ENCODE measurements around the gene RPAIN.

RPAIN gene

DNA sequence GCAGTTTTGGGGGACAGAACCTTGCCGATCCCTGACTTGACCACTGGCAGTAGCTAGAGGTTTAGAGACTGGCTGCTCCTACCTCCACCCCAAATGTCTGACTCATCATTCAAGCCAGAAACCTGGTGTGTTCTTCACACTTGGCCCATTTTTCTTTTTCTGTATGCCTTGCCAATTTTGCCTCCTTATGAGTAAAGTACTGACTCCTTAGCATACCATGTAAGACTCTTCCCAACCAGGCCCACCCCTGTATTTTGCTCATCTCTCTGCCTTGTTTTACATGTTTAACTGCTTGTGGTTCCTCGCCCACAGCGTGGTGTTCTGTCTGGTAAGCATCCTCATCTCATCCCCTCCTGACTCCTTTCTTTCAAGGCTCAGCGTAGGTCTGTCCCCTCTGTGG, 38.4 kb upstream of the RPAIN start:
- TF ChIP-seq, protein P1, sequence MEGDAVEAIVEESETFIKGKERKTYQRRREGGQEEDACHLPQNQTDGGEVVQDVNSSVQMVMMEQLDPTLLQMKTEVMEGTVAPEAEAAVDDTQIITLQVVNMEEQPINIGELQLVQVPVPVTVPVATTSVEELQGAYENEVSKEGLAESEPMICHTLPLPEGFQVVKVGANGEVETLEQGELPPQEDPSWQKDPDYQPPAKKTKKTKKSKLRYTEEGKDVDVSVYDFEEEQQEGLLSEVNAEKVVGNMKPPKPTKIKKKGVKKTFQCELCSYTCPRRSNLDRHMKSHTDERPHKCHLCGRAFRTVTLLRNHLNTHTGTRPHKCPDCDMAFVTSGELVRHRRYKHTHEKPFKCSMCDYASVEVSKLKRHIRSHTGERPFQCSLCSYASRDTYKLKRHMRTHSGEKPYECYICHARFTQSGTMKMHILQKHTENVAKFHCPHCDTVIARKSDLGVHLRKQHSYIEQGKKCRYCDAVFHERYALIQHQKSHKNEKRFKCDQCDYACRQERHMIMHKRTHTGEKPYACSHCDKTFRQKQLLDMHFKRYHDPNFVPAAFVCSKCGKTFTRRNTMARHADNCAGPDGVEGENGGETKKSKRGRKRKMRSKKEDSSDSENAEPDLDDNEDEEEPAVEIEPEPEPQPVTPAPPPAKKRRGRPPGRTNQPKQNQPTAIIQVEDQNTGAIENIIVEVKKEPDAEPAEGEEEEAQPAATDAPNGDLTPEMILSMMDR (IDR thresholded peaks at IDR 0.05; ENCODE audit: low read depth, low read length, missing control alignments) = no peak
- DNase-seq (ENCODE audit: extremely low read depth, low read depth) = no peak
- H3K4me3 ChIP-seq (replicated peaks; ENCODE audit: low read depth, low read length) = no peak overlapping the region

DNA sequence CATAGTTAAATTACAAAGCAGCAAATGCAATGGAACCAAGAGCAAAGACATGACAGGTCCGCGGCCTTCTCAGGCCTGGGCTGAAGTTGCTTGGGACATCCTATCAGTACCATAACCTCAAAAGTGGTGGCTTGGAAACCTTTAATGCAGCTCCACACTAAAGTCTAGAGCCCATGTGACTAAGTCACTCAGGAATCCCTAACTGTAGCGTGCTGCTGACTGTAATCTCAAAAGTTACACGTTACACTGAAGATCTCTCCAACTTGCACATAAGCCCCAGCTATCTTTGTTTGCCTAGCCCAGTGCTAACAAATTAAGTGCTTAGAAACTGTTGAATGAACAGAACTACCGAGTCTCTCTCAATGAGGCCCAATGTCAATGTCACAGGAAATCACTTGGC, 28.3 kb upstream of the RPAIN start:
- no peak for DNase-seq (ENCODE audit: extremely low read depth, low read depth)
- TF ChIP-seq, protein P1 (IDR thresholded peaks at IDR 0.05; ENCODE audit: low read depth, low read length, missing control alignments) = no peak
- H3K4me3 ChIP-seq (replicated peaks; ENCODE audit: low read depth, low read length) = no peak overlapping the region

DNA sequence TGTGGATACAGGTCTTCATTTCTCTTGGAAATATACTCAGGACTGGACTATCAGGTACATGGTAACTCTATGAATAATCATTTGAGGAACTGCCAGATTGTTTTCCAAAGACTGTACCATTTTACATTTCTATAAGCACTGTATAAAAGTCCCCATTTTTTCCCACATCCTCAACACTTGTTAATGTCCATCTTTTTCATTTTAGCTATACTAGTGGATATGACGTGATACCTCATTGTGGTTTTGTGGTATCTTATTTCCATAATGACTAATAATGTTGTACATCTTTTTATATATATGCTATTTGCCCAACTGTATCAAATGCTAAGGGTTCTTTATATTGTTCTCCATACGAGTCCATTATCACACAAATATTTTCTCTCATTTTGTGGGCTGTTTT, 23.4 kb upstream of the RPAIN start:
- TF ChIP-seq, protein P1 (IDR thresholded peaks at IDR 0.05; ENCODE audit: low read depth, low read length, missing control alignments) = no peak
- no peak overlapping the region for H3K4me3 ChIP-seq (replicated peaks; ENCODE audit: low read depth, low read length)
- no peak for DNase-seq (ENCODE audit: extremely low read depth, low read depth)

DNA sequence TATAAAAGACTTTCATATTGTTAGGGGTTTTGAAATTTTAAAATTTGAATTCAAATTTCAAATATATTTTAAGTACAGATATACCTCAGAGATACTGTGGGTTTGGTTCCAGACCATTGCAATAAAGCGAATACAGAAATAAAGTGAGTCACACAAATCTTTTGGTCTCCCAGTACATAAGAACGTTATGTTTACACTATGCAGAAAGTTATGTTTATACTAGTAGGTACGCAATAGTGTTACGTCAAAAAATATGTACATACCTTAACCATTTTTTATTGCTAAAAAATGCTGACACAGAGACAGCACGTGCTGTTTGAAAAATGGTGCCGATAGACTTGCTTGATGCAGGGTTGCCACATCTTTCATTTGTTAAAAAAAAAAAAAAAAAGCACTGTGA, 20.2 kb upstream of the RPAIN start:
- H3K4me3 ChIP-seq (replicated peaks; ENCODE audit: low read depth, low read length) = no peak overlapping the region
- TF ChIP-seq, protein P1 (IDR thresholded peaks at IDR 0.05; ENCODE audit: low read depth, low read length, missing control alignments) = no peak
- DNase-seq (ENCODE audit: extremely low read depth, low read depth) = no peak

DNA sequence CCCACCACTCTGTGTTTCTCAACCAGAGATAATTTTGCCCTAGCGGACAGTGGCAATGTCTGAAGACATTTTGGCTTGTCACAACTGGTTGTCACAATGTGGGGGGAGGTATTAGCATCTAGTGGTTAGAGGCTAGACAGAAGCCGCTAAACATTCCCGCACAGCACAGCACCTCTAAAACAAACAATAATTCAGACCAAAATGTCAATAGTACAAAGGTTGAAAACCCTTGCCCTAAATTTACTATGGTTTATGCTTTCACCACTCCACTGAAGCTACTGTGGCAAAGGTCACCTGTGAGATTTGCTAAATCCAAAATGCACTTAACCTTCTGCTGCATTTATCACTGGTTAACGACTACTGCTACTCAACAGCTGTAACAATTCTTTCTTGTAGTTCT, 14.6 kb upstream of the RPAIN start:
- no peak overlapping the region for H3K4me3 ChIP-seq (replicated peaks; ENCODE audit: low read depth, low read length)
- DNase-seq (ENCODE audit: extremely low read depth, low read depth) = no peak
- TF ChIP-seq, protein P1 (IDR thresholded peaks at IDR 0.05; ENCODE audit: low read depth, low read length, missing control alignments) = no peak

DNA sequence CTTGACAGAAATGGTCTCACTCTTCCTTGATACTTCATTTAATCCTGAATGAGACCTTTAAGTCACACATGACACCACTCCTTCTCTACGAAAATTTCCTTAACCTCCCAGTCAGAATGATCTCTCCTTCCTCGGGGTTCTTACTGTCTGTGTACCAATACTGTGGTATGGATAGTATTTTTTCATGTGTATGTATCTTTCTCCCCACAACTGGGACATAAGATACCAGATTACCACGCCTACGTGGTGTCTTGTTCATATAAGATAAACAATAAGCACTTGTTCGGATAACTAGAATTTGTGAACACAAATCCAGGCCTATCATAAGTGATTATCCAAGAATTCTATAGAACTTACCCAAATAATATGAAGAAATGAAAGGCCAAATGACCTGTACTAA, 11.8 kb upstream of the RPAIN start:
- DNase-seq (ENCODE audit: extremely low read depth, low read depth) = no peak
- TF ChIP-seq, protein P1 (IDR thresholded peaks at IDR 0.05; ENCODE audit: low read depth, low read length, missing control alignments) = no peak
- H3K4me3 ChIP-seq (replicated peaks; ENCODE audit: low read depth, low read length) = no peak overlapping the region

DNA sequence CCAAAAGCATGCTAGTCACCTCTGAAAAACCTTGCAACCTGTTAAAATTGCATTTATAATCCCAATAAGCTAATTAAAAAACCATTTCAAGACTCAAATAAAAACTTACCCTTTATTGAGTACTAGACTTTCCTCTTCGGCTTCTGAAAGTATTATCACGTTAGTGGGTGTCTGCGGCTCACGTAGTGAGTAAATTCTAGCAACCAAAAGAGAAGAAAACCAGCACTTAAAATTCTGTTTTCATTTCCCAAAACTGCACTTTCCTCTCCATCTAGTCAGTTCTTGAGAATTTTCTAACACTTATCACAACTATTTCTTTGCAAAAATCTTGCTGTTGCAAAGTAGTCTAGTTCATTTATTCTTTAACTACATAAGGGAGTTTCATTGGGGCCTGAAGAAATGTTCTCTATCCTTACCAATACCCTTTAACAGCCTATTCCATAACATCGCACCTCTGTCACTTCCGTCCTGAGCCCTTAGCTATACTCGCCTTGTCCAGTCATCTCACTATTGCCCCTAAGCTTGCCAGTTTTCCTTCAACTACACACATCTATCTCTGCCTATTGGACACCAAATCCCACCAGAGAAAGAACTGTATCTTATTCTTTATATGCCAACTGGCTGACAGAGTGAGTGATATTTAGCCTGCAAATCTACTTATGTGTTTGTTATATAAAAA, 9.2 kb upstream of the RPAIN start:
- no peak for DNase-seq (ENCODE audit: extremely low read depth, low read depth)
- TF ChIP-seq, protein P1 (IDR thresholded peaks at IDR 0.05; ENCODE audit: low read depth, low read length, missing control alignments) = no peak
- no peak overlapping the region for H3K4me3 ChIP-seq (replicated peaks; ENCODE audit: low read depth, low read length)
